ENCODE results near the gene DCST2. TPM values are rescaled to one million over a fixed set of nuclear protein-coding genes. Genes with fewer than 3 reads are reported as not detected.

DCST2 gene
- under 1 TPM in 2 of 6 experiments, not detected in 4; 0.08 to 0.14 TPM for total RNA-seq (2021; fragmentation: NEBNext Ultra II Directional; extraction: Animal tissue kit (Norgen Biotek cat#: 25700))
- long read RNA-seq = 0 reads

- Mint-ChIP-seq H3K27me3 (ENCODE audit: insufficient read depth) (peaks cover 57% of the 10 kb centered on the region), H3K27ac (no peak within 1 kb of the TSS), H3K4me3 (no peak within 1 kb of the TSS), H3K4me1 (ENCODE audit: low read depth) (peaks cover 3% of the 10 kb centered on the region), H3K36me3 (ENCODE audit: low read depth) (no peaks in the 10 kb centered on the region), H3K9me3 (no peaks in the 10 kb centered on the region)
- DNase-seq = no peak
- TF ChIP-seq CTCF (IDR thresholded peaks at IDR 0.05) = no peak
Measured at GRCh38 chr1:155033524-155033923, at the start of gene DCST2, which contains the start of gene DCST1. Gene DCST2 (minus strand): TSS chr1:155033781. CDS start chr1:155033701, 80 bp downstream. Gene DCST1 (plus strand): TSS chr1:155033824. CDS start chr1:155034037, 213 bp downstream.

GRCh38 chr1:155083052-155083541 lies 49.5 kb upstream of the DCST2 start:
- no peak overlapping the region for H3K27ac Mint-ChIP-seq
- no peak for TF ChIP-seq CTCF (IDR thresholded peaks at IDR 0.05)
- peaks cover 39% of the 10 kb centered on the region for H3K27me3 Mint-ChIP-seq (ENCODE audit: insufficient read depth)
- no peak overlapping the region for H3K4me3 Mint-ChIP-seq
- DNase-seq = no peak
- no peaks in the 10 kb centered on the region for H3K9me3 Mint-ChIP-seq
- H3K4me1 Mint-ChIP-seq (ENCODE audit: low read depth) = peaks cover 29% of the 10 kb centered on the region
- H3K36me3 Mint-ChIP-seq (ENCODE audit: low read depth) = no peaks in the 10 kb centered on the region

- Mint-ChIP-seq H3K4me3 (no peak overlapping the region), H3K27me3 (ENCODE audit: insufficient read depth) (peaks cover 39% of the 10 kb centered on the region), H3K4me1 (ENCODE audit: low read depth) (peaks cover 29% of the 10 kb centered on the region), H3K27ac (no peak overlapping the region), H3K36me3 (ENCODE audit: low read depth) (no peaks in the 10 kb centered on the region), H3K9me3 (no peaks in the 10 kb centered on the region)
- DNase-seq = no peak
- no peak for TF ChIP-seq CTCF (IDR thresholded peaks at IDR 0.05)
Measured at GRCh38 chr1:155082301-155083051, 48.9 kb upstream of the DCST2 start.

- peaks cover 29% of the 10 kb centered on the region for H3K4me1 Mint-ChIP-seq (ENCODE audit: low read depth)
- peaks cover 39% of the 10 kb centered on the region for H3K27me3 Mint-ChIP-seq (ENCODE audit: insufficient read depth)
- H3K9me3 Mint-ChIP-seq = no peaks in the 10 kb centered on the region
- H3K27ac Mint-ChIP-seq = peak overlapping the region; percentile 9
- H3K36me3 Mint-ChIP-seq (ENCODE audit: low read depth) = no peaks in the 10 kb centered on the region
- no peak for DNase-seq
- peak overlapping the region; percentile 35 for H3K4me3 Mint-ChIP-seq
- TF ChIP-seq CTCF (IDR thresholded peaks at IDR 0.05) = no peak
Measured at GRCh38 chr1:155081472-155082300, 48.1 kb upstream of the DCST2 start.

- Mint-ChIP-seq H3K9me3 (no peaks in the 10 kb centered on the region), H3K4me1 (ENCODE audit: low read depth) (peaks cover 28% of the 10 kb centered on the region), H3K4me3 (no peak overlapping the region), H3K27me3 (ENCODE audit: insufficient read depth) (peaks cover 40% of the 10 kb centered on the region), H3K27ac (no peak overlapping the region), H3K36me3 (ENCODE audit: low read depth) (no peaks in the 10 kb centered on the region)
- TF ChIP-seq CTCF (IDR thresholded peaks at IDR 0.05) = no peak
- DNase-seq = no peak
Measured at GRCh38 chr1:155080312-155081228, 47.0 kb upstream of the DCST2 start.
